Tibial artery (tissue), 4 donors: ENCODE measurements around the gene SAMD10.

ENCODE experiments used
- DNase-seq, 2 donors: peaks; one replicate each; pipeline ENCODE4 v3.0.0-alpha.2; 2019
- H3K27ac ChIP-seq, 2 donors: fragments of 200-600 bp; sonication (generic) in 1 of 2; 1 replicate in 1 of 2; 2 replicates in 1 of 2; pipeline ENCODE4 v1.5.1; 2018 to 2019; ENCODE audit warnings: mild to moderate bottlenecking in 1 of 2
- H3K27me3 ChIP-seq, 2 donors: fragments of 200-600 bp; sonication (generic) in 1 of 2; one replicate each; pipeline versions ENCODE4 v1.5.1 to v1.6.0; 2016 to 2019
- H3K36me3 ChIP-seq, 3 donors: fragments of 200-600 bp; sonication (generic) in 2 of 3; one replicate each; pipeline ENCODE4 v1.5.1; 2016 to 2019; ENCODE audit warnings: mild to moderate bottlenecking in 2 of 3
- H3K4me1 ChIP-seq, 4 donors: fragments of 200-600 bp; sonication (generic) in 2 of 4; 1 replicate in 3 of 4; 2 replicates in 1 of 4; pipeline ENCODE4 v1.5.1; 2016 to 2019
- H3K4me3 ChIP-seq, 2 donors: fragments of 200-600 bp; sonication (generic) in 1 of 2; 1 replicate in 1 of 2; 2 replicates in 1 of 2; pipeline ENCODE4 v1.5.1; 2018 to 2019; ENCODE audit warnings: mild to moderate bottlenecking in 2 of 2
- H3K9me3 ChIP-seq, 3 donors: fragments of 200-600 bp; sonication (generic) in 1 of 3; one replicate each; pipeline ENCODE4 v1.5.1; 2016 to 2019
- CTCF ChIP-seq, 2 experiments: fragments of 200-600 bp in 1 of 2; fragments of 450-650 bp in 1 of 2; IDR thresholded peaks; one replicate each; pipeline ENCODE4 v1.5.1; 2017 to 2019; ENCODE audit warnings: antibody characterized with exemption in 2 of 2, mild to moderate bottlenecking in 1 of 2, moderate library complexity in 1 of 2
- intact Hi-C: fragments of 100-400 bp; cut with DNase I; formaldehyde crosslinking; loops from one replicate; pipeline ENCODE4 v1.15.0; 2023; ENCODE audit warnings: low total_unique reads

SAMD10 gene

GRCh38 chr20:63966172-63966943 lies 13.1 kb downstream of the SAMD10 start:
- Histone ChIP-seq H3K4me1 (peaks cover 0 to 23% (median 16%) of the 10 kb centered on the region in 4 donors), H3K27ac (no peak overlapping the region), H3K27me3 (no peaks in the 10 kb centered on the region), H3K4me3 (no peak overlapping the region), H3K9me3 (no peaks in the 10 kb centered on the region), H3K36me3 (peaks cover 7 to 56% (median 42%) of the 10 kb centered on the region in 3 donors)
- TF ChIP-seq CTCF (IDR thresholded peaks at IDR 0.05) = no peak
- no peak for DNase-seq
- intact Hi-C loops = no loop called here

GRCh38 chr20:63964412-63964811 lies 15.0 kb downstream of the SAMD10 start:
- Histone ChIP-seq H3K9me3 (no peaks in the 10 kb centered on the region), H3K4me3 (no peak overlapping the region), H3K36me3 (peaks cover 14 to 75% (median 54%) of the 10 kb centered on the region in 3 donors), H3K27ac (no peak overlapping the region), H3K4me1 (peaks cover 0 to 13% (median 9%) of the 10 kb centered on the region in 4 donors), H3K27me3 (no peaks in the 10 kb centered on the region)
- no peak for TF ChIP-seq CTCF (IDR thresholded peaks at IDR 0.05)
- intact Hi-C loops = no loop called here
- DNase-seq = no peak

- intact Hi-C loops = no loop called here
- no peak for DNase-seq
- Histone ChIP-seq H3K27ac (no peak overlapping the region), H3K27me3 (no peaks in the 10 kb centered on the region), H3K4me1 (peaks cover 0 to 9% (median 5%) of the 10 kb centered on the region in 4 donors), H3K36me3 (peaks cover 16 to 81% (median 58%) of the 10 kb centered on the region in 3 donors), H3K4me3 (no peak overlapping the region), H3K9me3 (no peaks in the 10 kb centered on the region)
- TF ChIP-seq CTCF (IDR thresholded peaks at IDR 0.05) = no peak
These were observed 15.6 kb downstream of the SAMD10 start for GRCh38 chr20:63963784-63964301.

- H3K27ac ChIP-seq = no peak overlapping the region
- peaks cover 16 to 86% (median 58%) of the 10 kb centered on the region in 3 donors for H3K36me3 ChIP-seq
- H3K9me3 ChIP-seq = no peaks in the 10 kb centered on the region
- H3K4me1 ChIP-seq = peaks cover 0 to 4% (median under 1%) of the 10 kb centered on the region in 4 donors
- no peak for TF ChIP-seq CTCF (IDR thresholded peaks at IDR 0.05)
- no peaks in the 10 kb centered on the region for H3K27me3 ChIP-seq
- intact Hi-C loops = no loop called here
- DNase-seq = no peak
- no peak overlapping the region for H3K4me3 ChIP-seq
These were observed 16.1 kb downstream of the SAMD10 start for GRCh38 chr20:63963348-63963741.

- peaks cover 0 to 5% (median 2%) of the 10 kb centered on the region in 4 donors for H3K4me1 ChIP-seq
- DNase-seq = no peak
These were observed 16.8 kb downstream of the SAMD10 start for GRCh38 chr20:63962426-63963347.

More at GRCh38 chr20:63962426-63963347, 16.8 kb downstream of the SAMD10 start:
- H3K9me3 ChIP-seq = no peaks in the 10 kb centered on the region
- H3K27me3 ChIP-seq = no peaks in the 10 kb centered on the region
- intact Hi-C loops = no loop called here
- no peak overlapping the region for H3K27ac ChIP-seq
- peaks cover 16 to 88% (median 58%) of the 10 kb centered on the region in 3 donors for H3K36me3 ChIP-seq
- no peak for TF ChIP-seq CTCF (IDR thresholded peaks at IDR 0.05)
- no peak overlapping the region for H3K4me3 ChIP-seq
